OCI-LY7 (cell line): ENCODE data around the gene SYNCRIP. TPM values are rescaled to one million over a fixed set of nuclear protein-coding genes. Genes with fewer than 3 reads are reported as not detected.
"Not testable (repeated sequence)": the region's sequence is repeated elsewhere in the genome, so short reads cannot be mapped to it uniquely, and the experiment has no call there.

Experiments
- BruUV-seq: library from RNA; stranded (reverse); fragments of 400-500 nt; replicated peaks from 2 replicates; lab custom pipeline; 2021; lab: Mats Ljungman, UMichigan
- CTCF ChIA-PET: fragments of 300-600 bp; sonication (Branson Sonifier 250); formaldehyde crosslinking; loops from one replicate; lab custom pipeline; 2022; ENCODE audit warnings: antibody characterized with exemption; ENCODE audit not compliant: unreplicated experiment; lab: Charles Lee
- POLR2A ChIA-PET: fragments of 300-600 bp; sonication (Branson Sonifier 250); formaldehyde crosslinking; loops from one replicate; lab custom pipeline; 2022; ENCODE audit warnings: antibody characterized with exemption; lab: Charles Lee
- DNase-seq: peaks from one replicate; pipeline ENCODE4 v3.0.0-alpha.2; 2015; ENCODE audit warnings: low spot score
- H2AFZ ChIP-seq: fragments of 200-600 bp; sonication (generic), shearing (Covaris generic); 2 replicates; pipeline ENCODE4 v1.6.1; 2014; ENCODE audit warnings: mild to moderate bottlenecking, antibody characterized with exemption, low read length, moderate library complexity
- H3K27ac ChIP-seq: fragments of 200-600 bp; sonication (generic); 2 replicates; pipeline ENCODE4 v1.5.1; 2014; ENCODE audit warnings: mixed run types, low read depth, mild to moderate bottlenecking, moderate library complexity, low read length, inconsistent platforms; ENCODE audit not compliant: poor library complexity, severe bottlenecking
- H3K36me3 ChIP-seq: fragments of 200-600 bp; sonication (generic); 2 replicates; pipeline ENCODE4 v1.6.1; 2014; ENCODE audit warnings: mild to moderate bottlenecking, antibody characterized with exemption, low read length, moderate library complexity, mixed read lengths; ENCODE audit not compliant: insufficient read depth
- H3K4me1 ChIP-seq: fragments of 200-600 bp; sonication (generic); 2 replicates; pipeline ENCODE4 v1.5.1; 2014; ENCODE audit warnings: mild to moderate bottlenecking, low read length; ENCODE audit not compliant: insufficient read depth, poor library complexity, severe bottlenecking
- H3K4me2 ChIP-seq: fragments of 200-600 bp; sonication (generic); 2 replicates; pipeline ENCODE4 v1.6.1; 2014; ENCODE audit warnings: mild to moderate bottlenecking, low read length
- H3K4me3 ChIP-seq: fragments of 200-600 bp; sonication (generic); 2 replicates; pipeline ENCODE4 v1.5.1; 2014; ENCODE audit warnings: mild to moderate bottlenecking, low read depth, low read length; ENCODE audit not compliant: poor library complexity, severe bottlenecking
- H3K79me2 ChIP-seq: fragments of 200-600 bp; sonication (generic); 2 replicates; pipeline ENCODE4 v1.6.1; 2016; ENCODE audit warnings: low read depth, mild to moderate bottlenecking, low read length, moderate library complexity, mixed read lengths; ENCODE audit not compliant: insufficient read depth
- H3K9me2 ChIP-seq: fragments of 200-600 bp; sonication (generic); 2 replicates; pipeline ENCODE4 v1.6.1; 2016; ENCODE audit warnings: mild to moderate bottlenecking, low read length, mixed read lengths; ENCODE audit not compliant: insufficient read depth
- H3K9me3 ChIP-seq: fragments of 200-600 bp; sonication (generic); 2 replicates; pipeline ENCODE4 v1.6.1; 2014; ENCODE audit warnings: mild to moderate bottlenecking, mixed run types, low read length, mixed read lengths
- H4K20me1 ChIP-seq: fragments of 200-600 bp; sonication (generic); 2 replicates; pipeline ENCODE4 v1.6.1; 2014; ENCODE audit warnings: mild to moderate bottlenecking, antibody characterized with exemption, low read length, moderate library complexity, mixed read lengths; ENCODE audit not compliant: insufficient read depth
- EZH2phosphoT487 ChIP-seq: fragments of 200-600 bp; sonication (generic); IDR thresholded peaks from 2 replicates; pipeline ENCODE4 v1.6.1; 2018; ENCODE audit warnings: low read depth, borderline replicate concordance, mild to moderate bottlenecking, mixed run types, antibody characterized with exemption, low read length, moderate library complexity, mixed read lengths
- intact Hi-C: fragments of 100-400 bp; cut with micrococcal nuclease; formaldehyde crosslinking; loops from one replicate; pipeline ENCODE4 v1.10.0; 2022; ENCODE audit not compliant: unreplicated experiment
- total RNA-seq, 2 experiments: library from RNA; depleted of rRNA in 1 of 2; stranded (reverse); fragments of >200 nt in 1 of 2; shearing (Covaris generic) in 1 of 2; gene quantifications; 2 replicates each; pipeline ENCODE4 v1.2.3, GENCODE V29; 2014 to 2022
- TF ChIP-seq, protein P1 (sequence below): fragments of 200-600 bp; sonication (generic); conservative IDR thresholded peaks from 2 replicates; pipeline ENCODE4 v1.5.1; 2014; ENCODE audit warnings: mild to moderate bottlenecking, antibody characterized with exemption, low read length, moderate library complexity, mixed read lengths

SYNCRIP gene
- total RNA-seq, 2 experiments from 2014 or later: 73.5 to 188 TPM

DNA sequence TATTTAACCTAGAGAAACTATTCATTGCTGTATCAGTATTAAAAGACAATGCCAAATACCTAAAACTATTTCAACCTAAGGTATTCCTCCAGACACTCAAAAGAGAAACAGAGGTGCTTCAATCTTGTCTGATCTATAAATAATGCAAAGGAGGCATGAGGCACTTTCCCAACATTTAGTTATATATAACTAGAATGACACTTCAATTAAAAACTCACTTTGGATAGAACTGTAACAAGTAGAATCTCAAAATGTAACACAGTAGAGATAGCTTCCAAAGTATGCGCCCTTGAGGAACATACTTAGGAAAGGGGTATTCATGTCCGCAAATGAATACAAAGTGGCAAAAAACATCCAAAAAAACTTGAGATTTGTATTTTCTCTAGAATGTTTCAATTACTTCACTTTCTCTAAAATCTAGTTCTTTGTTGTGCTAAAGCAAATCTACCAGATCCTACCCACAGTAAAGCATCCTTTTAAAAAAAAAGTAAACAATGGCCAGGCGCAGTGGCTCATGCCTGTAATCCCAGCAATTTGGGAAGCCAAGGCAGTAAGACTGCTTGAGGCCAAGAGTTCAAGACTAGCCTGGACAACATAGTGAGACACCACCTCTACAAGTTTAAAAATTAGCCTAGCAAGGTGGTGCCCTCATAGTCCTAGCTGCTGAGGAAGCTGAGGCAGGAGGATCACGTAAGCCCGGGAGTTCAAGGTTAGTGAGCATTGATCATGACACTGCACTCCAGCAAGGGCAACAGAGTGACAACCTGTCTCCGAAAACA, 10.3 kb downstream of the SYNCRIP start:
- no peak for TF ChIP-seq EZH2phosphoT487
- TF ChIP-seq, protein P1, sequence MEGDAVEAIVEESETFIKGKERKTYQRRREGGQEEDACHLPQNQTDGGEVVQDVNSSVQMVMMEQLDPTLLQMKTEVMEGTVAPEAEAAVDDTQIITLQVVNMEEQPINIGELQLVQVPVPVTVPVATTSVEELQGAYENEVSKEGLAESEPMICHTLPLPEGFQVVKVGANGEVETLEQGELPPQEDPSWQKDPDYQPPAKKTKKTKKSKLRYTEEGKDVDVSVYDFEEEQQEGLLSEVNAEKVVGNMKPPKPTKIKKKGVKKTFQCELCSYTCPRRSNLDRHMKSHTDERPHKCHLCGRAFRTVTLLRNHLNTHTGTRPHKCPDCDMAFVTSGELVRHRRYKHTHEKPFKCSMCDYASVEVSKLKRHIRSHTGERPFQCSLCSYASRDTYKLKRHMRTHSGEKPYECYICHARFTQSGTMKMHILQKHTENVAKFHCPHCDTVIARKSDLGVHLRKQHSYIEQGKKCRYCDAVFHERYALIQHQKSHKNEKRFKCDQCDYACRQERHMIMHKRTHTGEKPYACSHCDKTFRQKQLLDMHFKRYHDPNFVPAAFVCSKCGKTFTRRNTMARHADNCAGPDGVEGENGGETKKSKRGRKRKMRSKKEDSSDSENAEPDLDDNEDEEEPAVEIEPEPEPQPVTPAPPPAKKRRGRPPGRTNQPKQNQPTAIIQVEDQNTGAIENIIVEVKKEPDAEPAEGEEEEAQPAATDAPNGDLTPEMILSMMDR: no peak
- ChIA-PET CTCF (no interaction called here), POLR2A (interaction anchor here (1.0 to 3.1 kb wide), 4 partner anchors 7 to 49 kb away, joined by 3 to 21 read pairs (median 5); partner anchors contain the start of gene SYNCRIP)
- no peak overlapping the region for H3K4me2 ChIP-seq
- peaks cover 63% of the 10 kb centered on the region for H4K20me1 ChIP-seq
- H3K9me3 ChIP-seq: no peaks in the 10 kb centered on the region
- no peak overlapping the region for H3K27ac ChIP-seq
- H3K9me2 ChIP-seq: no peaks in the 10 kb centered on the region
- H3K79me2 ChIP-seq: peaks cover 99% of the 10 kb centered on the region
- H3K4me3 ChIP-seq: no peak overlapping the region
- no TSS peak for BruUV-seq
- no peak for DNase-seq
- H3K4me1 ChIP-seq: peaks cover 15% of the 10 kb centered on the region
- H3K36me3 ChIP-seq: peaks cover 97% of the 10 kb centered on the region
- intact Hi-C loops: no loop called here
- H2AFZ ChIP-seq: no peak overlapping the region

DNA sequence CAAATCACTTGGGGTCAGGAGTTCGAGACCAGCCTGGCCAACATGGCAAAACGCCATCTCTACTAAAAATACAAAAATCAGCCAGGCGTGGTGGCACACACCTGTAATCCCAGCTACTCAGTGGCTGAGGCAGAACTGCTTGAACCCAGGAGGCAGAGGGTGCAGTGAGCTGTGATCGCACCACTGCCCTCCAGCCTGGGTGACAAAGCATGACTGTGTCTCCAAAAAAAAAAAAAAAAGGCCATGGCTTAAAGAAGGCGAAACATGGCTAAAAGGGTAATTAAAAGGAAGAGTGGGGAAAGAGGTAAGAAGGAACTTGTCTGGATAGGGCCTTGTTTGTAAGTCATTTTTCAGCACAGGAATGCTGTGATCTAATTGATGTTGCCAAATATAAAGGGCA, 11.6 kb downstream of the SYNCRIP start:
- H3K4me2 ChIP-seq, BruUV-seq, H2AFZ ChIP-seq, H3K4me3 ChIP-seq, H3K9me2 ChIP-seq, DNase-seq, intact Hi-C loops, H3K9me3 ChIP-seq, H3K27ac ChIP-seq, CTCF ChIA-PET: not testable (repeated sequence)
- H4K20me1 ChIP-seq: peaks cover 62% of the 10 kb centered on the region
- peaks cover 14% of the 10 kb centered on the region for H3K4me1 ChIP-seq
- H3K79me2 ChIP-seq: peaks cover 99% of the 10 kb centered on the region
- peaks cover 97% of the 10 kb centered on the region for H3K36me3 ChIP-seq
- POLR2A ChIA-PET: interaction anchor here (0.6 to 3.1 kb wide), 7 partner anchors 9 to 46 kb away, joined by 3 to 21 read pairs (median 5); partner anchors contain the start of gene SYNCRIP

DNA sequence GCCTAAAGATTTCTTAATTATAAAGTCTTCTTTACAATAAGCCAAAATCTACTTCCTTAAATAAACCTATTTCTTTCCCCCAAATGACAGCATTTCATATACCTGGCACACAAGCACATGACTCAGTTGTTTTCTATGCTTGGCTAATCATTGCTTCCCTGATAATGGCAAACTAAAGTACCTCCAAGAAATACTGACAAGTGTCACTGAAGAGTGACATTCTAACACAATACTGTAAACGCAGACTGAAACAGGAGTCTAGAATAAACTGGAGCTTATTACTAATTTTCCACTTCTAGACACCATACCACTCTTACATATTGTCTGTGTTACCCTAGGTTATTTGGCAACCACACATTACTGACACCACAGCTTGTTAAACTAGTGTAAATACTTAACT, 14.3 kb downstream of the SYNCRIP start:
- no TSS peak for BruUV-seq
- Histone ChIP-seq H3K9me3 (no peaks in the 10 kb centered on the region), H3K9me2 (no peaks in the 10 kb centered on the region), H3K79me2 (peaks cover 99% of the 10 kb centered on the region), H4K20me1 (peaks cover 65% of the 10 kb centered on the region), H3K4me1 (peaks cover 14% of the 10 kb centered on the region), H3K27ac (no peak overlapping the region), H3K36me3 (peaks cover 97% of the 10 kb centered on the region), H2AFZ (no peak overlapping the region), H3K4me3 (no peak overlapping the region), H3K4me2 (no peak overlapping the region)
- intact Hi-C loops: no loop called here
- POLR2A ChIA-PET: interaction anchor here (0.8 kb wide), 2 partner anchors 10 to 50 kb away, joined by 3 to 5 read pairs; no protein-coding TSS in a partner anchor
- no peak for TF ChIP-seq EZH2phosphoT487
- TF ChIP-seq, protein P1: no peak
- CTCF ChIA-PET: no interaction called here
- DNase-seq: no peak
